NCI-H2227 (cell line): ENCODE results near the gene ACSL3.
"Not testable (repeated sequence)": the region's sequence is repeated elsewhere in the genome, so short reads cannot be mapped to it uniquely, and the experiment has no call there.

ENCODE experiments used
- DNase-seq: peaks from one replicate; lab custom pipeline; 2025; ENCODE audit not compliant: unreplicated experiment; lab: John Stamatoyannopoulos, UW

The ACSL3 gene

DNA sequence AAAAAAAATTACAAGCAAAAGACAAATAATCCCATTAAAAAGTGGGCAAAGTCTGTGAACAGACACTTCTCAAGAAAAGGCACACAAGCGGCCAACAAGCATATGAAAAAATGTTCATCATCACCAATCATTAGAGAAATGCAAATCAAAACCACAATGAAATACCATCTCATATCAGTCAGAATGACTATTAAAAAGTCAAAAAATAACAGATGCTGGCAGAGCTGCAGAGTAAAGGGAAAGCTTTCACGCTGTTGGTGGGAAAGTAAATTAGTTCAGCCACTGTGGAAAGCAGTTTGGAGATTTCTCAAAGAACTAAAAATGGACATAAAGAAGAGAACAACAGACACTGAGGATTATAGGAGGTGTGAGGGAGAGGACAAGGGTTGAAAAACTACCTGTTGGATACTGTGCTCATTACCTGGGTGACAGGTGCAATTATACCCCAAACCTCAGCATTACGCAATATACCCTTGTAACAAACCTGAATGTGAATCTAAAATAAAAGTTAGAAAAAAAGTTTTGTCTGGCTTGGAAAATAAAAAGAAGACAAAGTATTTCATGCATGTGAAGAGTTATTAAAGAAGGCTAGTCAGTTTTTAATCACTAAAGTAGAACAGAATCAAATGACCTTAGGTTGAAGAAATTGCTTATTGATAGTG, 8.7 kb upstream of the ACSL3 start:
- DNase-seq = no peak

DNA sequence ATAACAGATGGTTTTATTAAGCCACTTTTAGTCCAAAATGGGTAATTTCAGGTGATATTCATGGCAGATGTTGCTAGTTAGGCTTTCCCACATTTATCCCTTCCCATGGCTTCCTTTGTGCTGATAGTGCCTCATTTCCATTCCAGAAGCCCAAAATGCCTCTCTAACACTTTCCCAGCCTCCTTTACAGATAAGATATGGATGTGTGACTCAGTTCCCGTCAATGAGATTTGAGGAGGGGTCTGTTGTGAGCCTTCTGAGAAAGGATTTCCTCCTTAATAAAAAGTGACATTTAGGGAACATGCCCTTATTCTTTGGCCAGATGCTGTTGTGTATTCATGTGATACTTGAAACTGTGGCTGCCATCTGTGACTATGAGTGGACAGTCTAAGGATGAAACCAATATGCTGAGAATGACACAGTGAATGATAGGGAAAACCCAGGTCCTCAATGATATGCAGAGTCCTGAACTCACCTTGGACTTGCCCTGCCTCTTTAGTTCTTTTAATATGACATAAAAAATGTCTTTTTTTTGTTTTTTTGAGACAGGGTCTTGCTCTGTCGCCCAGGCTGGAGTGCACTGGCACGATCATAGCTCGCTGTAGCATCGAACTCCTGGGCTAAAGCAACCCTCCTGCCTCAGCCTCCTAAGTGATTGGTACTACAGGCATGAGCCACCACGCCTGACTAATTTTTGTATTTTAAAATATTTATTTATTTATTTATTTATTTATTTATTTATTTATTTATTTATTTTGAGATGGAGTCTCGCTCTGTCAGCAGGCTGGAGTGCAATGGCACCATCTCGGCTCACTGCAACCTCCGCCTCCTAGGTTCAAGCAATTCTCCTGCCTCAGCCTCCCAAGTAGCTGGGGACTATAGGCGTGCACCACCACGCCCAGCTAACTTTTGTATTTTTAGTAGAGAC, 5.8 kb upstream of the ACSL3 start:
- DNase-seq = no peak

DNA sequence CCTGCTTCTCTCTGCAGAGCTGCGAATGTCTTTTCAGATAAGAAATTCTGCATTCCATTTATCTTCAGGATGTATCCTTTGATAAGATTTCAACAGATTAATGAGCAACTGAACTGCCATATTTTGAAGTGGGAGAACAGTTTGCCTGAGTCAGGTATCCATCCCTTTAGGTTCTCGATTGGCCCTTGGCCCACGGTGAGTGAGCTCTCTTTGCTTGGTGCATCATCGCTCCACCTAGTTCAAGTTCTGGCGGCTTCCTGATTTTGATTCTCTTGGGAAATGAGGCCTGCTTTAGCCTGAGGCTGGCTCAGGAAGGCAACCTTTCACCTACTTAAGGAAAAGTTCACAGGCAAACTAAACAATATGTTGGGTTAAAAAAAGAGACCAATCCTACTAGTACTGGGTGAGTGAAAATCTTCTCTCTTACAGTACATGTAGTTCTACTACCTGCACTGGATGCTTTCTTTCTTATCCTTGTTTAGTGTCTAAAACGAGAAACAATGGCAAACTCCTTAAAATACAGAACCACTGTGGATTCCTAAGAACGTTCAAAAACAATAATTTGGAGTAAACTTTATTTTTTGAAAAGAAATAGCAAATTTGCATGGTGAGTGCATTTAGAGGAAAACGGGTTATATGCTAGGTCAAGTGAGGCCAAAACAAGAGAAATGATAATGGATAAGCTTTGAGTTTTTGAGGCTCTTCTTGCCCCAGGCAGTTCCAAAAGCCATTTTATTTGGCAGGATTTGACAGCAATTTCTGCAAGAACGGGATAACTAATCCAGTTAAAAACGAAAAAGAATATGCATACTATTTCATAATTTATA, 837 bp upstream of the ACSL3 start:
- peak; percentile 33 for DNase-seq

DNA sequence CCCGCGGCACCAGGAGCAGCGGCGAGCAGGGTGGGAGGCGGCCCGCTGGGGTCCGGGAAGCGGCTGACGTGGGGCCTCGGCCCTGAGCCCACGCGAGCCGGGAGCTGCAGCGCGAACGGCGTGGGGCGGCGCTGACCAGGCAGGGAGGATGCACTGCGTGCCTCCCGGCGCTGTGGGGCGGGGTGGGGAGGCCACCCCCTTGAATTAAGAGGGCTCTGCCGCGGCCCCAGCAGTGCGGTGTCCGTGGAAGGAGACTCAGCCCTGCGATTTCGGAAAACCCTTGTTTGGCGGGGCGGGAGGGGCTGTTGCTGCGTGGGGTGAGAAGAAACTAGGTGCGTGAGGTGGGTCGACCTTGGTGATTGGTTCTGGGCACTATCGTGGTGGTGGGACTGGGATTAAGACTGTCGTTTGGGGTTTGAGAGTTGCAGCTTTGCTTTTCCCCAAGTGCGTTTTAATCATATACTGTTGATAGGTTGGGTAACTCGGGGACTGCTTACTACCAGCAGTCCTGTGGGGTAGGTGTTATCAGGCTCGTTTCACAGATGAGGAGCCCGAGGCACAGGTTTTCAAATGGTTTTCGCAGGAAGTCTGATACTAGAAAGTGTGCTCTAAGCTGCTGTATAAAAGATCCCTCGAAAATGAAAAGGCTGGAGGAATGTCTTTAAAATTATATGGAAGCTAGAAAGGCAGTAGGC, 722 bp downstream of the ACSL3 start:
- DNase-seq = no peak

DNA sequence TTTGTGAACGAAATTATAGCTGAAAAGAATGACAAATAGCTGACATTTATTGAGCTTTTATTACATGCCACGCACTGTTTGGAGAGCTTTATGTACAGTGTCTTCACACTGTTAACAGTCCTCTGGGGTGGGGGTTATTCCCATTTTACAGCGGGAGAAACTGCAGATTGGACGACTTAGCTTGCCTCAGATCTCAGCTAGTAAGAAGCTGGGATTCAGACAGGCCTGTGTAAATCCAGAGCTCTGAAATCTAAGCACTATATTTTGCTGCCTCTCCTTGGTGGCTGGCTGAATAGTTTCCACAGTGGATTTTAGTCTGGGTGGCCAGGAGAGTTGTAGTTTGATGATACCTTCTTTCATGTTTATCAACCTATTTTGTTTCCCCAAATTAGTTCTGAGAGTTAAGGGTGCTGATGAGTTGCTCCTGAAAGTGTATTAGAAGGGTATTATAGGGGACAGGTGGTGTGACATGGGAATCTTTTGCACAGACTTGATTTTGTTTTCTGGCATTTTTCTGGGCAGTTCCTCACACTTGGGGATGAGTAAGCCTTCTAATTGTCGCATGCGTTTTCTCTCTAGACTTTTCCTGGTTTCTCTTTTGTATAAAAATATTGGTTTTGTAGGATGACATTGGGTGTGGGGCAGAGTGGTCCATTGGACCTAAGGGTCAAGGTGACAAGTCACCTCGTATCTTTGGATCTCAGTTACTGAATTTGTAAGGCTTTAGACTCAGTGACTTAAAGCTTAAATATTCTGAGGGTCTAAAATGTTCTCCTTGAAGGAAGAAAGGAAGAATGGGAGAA, 1.5 kb downstream of the ACSL3 start:
- peak; percentile 50 for DNase-seq

DNA sequence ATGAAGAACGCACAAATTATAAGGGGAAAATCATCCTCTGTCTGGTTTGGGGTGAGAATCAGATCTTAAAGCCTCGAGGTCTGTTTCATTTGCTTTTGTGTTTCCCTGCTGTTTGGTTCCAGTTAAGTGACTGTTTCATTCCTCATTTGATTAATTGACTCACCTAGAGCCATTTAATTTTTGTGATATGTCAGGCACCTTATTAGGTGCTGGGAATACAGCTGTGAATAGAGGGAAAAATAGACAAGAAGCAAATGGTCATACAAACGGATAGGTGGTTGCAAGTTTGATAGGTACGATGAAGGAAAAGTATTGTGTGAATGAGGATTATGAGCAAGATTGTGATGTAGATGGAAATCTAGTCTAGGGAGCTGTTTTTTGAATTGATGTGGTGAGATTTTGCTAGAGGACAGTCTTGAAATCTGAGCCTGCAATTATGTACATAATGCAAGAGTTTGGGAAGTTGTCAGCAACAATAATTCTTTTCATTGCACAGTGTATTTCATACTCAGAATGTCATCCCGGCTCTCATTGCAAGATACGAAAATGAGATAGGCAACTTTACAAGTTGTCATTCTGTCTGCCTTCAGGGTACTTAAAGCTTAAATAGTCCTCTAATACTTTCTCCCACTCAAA, 2.2 kb downstream of the ACSL3 start:
- no peak for DNase-seq

DNA sequence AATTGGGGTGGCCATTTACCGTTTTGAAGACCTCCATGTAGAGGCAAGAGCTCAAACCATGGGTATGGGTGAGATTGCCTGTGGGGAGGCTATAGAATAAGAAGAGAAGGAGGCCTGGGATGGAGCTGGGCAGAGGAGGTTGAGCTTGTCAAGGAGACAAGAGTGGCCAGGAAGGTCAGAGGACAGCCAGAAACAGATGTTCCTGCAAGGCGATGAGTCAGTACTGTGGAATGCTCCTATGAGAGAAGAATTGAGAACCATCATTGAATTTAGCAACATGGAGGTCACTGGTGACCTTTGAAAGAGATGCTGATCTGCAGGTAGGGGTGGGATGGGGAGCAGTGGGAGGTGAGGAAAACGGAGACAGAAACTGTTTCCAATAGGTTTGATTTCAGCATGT, 3.5 kb downstream of the ACSL3 start:
- no peak for DNase-seq

DNA sequence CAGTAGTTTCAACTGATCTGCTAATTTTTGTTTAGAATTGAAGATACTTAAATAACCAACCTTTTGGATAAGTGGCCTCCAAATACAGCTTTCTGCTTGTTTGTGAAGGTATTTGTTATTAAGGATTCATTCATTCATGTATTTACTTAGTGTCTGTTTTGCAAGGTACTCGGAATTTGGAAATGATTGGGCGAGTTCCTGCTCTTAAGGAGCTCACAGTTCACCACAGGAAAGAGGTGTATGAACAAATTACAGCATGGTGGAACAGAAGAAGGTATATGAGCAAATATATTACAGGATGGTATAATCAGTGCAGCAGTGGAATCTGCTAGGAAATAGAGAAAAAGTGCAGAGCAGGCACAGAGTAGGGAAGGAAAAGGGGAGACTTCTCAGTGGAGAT, 4.5 kb downstream of the ACSL3 start:
- no peak for DNase-seq

DNA sequence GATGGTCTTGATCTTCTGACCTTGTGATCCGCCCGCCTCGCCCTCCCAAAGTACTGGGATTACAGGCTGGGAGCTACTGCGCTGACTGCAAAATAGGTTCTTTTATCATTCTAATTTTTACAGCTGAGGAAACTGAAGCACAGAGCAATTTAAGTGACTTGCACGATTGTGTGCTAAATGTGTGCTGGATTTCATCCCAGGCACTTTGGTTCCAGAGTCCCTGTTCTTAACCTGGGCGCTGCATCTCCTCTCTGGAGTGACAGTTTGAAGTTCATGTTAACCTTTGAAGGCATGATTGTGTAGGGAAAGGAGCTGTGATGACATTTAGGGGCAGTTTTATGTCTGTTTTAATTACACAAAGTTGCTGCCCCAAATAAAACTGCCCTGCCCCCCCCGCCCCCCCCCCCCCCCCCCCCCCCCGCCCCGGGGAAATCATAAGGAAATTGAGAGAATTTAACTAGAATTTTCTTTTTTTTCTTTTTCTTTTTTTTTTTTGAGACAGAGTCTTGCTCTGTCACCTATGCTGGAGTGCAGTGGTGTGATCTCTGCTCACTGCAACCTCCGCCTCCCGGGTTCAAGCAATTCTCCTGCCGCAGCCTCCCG, 5.6 kb downstream of the ACSL3 start:
- DNase-seq = no peak

DNA sequence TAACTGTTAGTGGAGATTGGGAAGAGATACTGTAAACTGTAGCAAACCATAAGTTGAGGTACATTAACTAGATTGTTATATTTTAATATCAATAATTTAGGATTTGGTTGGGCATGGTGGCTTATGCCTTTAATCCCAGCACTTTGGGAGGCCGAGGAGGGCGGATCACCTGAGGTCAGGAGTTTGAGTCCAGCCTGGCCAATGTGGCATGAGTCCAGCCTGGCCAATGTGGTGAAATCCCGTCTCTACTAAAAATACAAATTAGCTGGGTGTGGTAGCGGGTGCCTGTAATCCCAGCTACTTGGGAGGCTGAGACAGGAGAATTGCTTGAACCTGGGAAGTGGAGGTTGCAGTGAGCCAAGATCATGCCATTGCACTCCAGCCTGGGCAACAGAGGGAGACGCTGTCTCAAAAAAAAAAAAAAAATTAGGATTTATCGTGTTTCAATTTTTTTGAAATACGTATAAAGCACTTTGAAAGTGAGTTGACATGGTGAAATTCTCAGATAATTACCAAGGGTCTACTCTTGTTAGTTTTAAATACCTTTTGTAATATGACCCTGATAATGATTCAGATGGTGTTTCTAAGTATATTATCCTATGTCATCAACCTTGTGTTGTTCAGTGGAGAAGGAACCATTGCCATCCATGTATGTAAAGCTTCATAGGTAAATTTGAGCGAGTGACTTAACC, 7.9 kb downstream of the ACSL3 start:
- DNase-seq = not testable (repeated sequence)

DNA sequence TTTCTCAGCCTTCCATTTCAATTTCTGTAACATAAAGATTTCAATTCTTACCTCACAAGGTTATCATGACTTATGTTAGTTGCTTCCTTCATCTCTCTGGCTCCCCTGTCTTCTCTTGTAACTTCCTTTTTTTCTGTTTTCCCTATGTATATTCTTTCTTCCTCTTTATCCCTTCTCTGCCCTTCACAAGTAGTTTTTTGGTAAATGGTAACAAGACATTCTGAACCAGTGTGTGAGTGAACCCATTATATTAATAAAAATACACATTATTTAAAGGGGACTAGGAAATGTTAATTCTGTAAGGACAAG, 8.4 kb downstream of the ACSL3 start:
- no peak for DNase-seq

DNA sequence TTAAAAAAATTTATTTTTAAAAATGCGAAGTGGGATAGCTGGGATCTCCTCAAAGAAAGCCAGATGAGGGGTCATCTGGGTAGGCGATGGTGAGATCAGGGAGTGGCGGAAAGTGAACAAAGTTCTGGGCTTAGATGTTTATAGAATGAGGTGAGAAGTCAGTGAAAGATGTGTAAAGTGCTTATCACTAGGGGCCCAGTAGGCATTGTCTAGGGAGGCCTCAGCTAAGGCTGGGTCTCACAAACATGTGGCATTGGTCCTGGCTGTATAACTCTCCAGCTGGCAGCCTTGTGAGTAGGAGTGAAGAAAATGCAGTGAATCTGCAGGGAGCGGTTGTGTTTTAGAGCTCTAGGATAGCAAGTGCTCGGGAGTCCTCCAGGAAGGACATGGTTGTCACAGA, 10.5 kb downstream of the ACSL3 start:
- no peak for DNase-seq

DNA sequence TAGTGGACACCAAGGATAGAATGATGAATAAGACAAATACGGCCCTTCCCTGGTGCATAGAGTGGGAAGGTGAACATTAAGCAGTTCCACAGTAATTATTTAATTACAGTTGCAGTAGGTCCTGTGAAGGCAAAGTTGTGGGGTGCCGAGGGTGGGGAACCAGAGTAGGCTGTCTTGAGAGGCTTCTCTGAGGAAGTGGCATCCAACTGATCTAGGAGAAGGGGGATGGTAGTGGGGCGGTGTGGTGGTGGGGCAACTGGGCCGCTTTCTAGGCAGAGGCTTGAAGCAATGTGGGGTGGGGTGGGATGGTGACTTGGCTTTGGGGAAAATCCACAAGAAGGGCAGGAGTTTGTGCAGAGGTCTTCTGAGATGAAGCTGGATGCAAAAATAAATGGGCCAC, 11.7 kb downstream of the ACSL3 start:
- DNase-seq = no peak

DNA sequence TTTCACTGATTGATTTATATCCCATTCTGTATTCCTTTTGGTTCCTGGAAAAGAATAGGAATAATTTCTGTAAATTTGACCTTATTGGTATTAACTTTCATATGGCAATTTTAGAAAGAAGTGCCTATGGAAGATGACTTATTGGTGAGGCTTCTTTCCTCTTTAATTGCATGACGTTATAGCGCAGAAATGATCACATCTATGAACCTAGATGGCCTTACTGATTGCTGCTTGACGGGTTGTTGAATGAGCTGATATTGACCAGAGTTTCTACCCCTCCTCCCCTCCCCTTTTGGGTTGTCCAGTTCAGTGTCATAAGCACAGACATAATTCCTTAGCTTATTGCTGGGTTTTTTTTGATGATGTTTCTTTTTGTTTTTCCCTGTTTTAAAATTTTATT, 14.6 kb downstream of the ACSL3 start:
- no peak for DNase-seq

DNA sequence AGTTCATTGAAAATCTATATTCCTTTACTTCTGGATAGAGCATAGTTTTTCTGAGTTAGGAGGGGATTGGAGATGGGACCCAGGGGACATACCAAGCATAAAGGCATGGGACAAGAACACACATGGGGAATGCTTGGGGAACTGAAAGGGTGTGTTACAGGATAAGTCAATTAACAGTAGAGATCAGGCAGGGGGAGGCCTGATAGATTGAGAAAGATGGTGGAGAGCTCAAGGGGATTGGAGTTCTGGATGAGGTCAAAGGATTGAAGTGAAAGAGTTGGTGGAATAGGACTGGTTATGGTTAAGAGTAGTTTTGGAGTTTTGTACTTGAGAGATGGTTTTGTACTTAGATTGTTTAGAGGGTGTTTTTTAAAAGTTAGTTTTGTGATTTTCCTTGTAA, 16.1 kb downstream of the ACSL3 start:
- no peak for DNase-seq

DNA sequence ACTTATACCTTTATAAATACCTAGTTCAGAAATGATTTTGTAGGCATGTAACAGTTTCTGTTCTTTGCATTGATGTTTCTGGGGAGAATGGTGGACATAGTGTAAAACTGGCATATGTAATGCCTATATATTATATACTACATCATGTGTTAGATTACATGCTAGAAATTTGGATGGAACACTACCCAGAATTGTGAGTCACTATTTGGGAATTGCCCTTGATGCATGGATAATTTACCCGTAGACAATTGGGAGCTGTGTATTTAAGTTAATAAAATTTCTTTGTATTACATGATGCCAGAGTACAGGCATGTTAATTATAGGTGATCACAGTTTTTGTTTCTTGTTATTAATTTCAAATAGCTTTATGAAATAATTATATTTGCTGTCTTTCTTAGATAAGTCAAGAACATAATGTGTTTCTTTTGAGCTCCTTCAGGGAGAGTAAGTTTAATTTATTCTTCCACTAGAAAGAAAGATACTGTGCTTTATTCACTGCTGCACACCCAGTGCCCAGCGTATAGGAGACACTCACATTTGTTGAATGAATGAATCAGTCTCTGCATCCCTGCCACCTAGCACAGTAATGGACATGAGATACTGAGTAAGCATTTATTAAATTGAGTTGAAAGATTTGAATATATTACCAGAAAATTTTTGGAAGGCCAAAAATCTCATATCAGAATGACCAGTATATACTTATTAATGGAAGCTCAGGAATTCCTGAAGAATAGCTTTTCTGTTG, 16.9 kb downstream of the ACSL3 start:
- no peak for DNase-seq

DNA sequence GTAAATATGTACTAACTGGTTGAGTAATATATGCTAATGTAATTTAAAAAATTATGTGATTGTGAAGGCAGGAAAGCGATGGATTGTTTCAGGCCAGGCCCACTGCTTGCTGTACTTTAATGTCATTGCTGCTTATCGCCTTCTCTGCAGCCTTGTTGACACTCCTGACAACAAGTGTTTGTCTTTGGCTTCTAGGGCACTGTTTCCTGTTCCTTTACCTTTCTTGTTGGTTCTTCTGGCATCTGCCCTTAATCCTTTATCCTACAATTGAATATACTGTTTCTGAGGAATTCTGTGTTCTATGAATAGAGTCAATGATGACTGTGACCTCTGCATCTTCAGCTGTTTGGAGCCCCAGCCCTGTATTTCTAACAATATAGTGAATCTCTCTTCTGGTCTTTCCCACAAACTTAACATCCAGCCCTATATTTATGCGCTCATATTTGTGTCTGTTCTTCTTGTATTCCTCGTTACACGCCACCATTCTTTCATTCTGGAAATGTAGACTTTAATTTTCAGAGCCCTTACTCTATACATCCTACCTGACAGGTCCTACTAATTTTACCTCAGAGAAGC, 17.6 kb downstream of the ACSL3 start:
- DNase-seq = no peak
